HG03135 (cell line): ENCODE data around the gene OR13C8.

Source experiments
- ATAC-seq: cut with Tn5 transposase; IDR thresholded peaks from one replicate; pipeline ENCODE4 v1.9.1; 2021; ENCODE audit warnings: mild to moderate bottlenecking, moderate library complexity; ENCODE audit not compliant: unreplicated experiment

OR13C8 gene

DNA sequence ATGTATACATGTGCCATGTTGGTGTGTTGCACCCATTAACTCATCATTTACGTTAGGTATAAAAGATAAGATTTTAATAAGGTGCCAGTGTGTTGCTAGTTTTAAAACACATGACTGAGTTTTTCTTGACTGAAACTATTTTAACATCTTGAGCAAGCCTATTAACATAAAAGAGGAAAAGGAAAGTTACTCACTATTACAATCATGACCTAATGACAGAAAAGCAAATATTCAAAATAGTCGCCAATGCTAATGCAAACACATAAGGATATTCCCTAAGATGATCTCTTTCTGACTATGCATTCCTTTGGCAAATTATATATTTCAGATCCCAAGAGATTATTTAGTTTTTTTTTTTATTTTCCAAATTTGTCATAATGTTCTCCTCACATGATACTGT is 42.2 kb downstream of the OR13C8 start:
- no peak for ATAC-seq

DNA sequence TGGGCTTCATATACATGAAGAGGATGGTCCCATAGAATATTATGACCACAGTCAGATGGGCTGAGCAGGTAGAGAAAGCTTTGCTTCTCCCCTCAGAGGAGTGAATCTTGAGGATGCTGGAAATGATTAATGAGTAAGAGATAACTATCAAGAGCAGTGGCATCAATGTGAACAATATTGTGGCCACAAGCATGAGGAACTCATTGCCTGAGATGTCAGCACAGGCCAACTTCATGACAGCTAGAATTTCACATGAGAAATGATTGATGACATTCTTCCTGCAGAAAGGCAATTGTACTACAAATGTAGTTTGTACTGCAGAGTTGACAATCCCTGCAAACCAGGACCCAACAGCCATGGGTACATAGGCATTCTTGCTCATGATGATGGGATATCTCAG is 48.5 kb downstream of the OR13C8 start:
- no peak for ATAC-seq

DNA sequence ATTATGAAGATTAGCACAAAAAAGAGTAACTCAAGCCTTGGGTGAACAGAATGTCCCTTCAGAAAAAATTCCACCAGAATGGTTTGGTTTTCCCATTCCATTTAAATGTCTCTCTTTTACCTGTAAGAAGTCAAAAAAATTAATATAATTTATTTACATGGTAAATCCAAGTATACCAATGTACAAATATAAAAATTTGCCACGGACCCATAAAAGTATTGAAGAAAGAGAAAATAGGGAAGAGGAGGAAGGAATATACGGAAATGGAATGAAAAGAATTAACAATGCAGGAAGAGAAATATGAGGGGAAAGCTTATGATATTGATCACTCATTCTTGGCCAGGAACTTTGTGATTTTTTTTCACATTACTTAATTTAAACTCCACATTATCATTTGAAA is 49.1 kb downstream of the OR13C8 start, which contains the start of gene OR13C9:
Gene OR13C9 (minus strand): TSS at position 101 of the 400 bp plus-strand sequence. CDS start 0 bp downstream, at position 101.
- ATAC-seq = no peak
